Measurements from ENCODE around the gene ZSCAN20.

The ZSCAN20 gene

GRCh38 chr1:33445108-33445507 is 27.3 kb upstream of the ZSCAN20 start:
- TF ChIP-seq, protein P1, sequence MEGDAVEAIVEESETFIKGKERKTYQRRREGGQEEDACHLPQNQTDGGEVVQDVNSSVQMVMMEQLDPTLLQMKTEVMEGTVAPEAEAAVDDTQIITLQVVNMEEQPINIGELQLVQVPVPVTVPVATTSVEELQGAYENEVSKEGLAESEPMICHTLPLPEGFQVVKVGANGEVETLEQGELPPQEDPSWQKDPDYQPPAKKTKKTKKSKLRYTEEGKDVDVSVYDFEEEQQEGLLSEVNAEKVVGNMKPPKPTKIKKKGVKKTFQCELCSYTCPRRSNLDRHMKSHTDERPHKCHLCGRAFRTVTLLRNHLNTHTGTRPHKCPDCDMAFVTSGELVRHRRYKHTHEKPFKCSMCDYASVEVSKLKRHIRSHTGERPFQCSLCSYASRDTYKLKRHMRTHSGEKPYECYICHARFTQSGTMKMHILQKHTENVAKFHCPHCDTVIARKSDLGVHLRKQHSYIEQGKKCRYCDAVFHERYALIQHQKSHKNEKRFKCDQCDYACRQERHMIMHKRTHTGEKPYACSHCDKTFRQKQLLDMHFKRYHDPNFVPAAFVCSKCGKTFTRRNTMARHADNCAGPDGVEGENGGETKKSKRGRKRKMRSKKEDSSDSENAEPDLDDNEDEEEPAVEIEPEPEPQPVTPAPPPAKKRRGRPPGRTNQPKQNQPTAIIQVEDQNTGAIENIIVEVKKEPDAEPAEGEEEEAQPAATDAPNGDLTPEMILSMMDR (IDR thresholded peaks at IDR 0.05; ENCODE audit: borderline replicate concordance, extremely low read depth, low read length, poor library complexity, severe bottlenecking), result no peak
- no peak for TF ChIP-seq EZH2 (IDR thresholded peaks at IDR 0.05; ENCODE audit: borderline replicate concordance, low read depth, low read length, severe bottlenecking)
- H3K4me2 ChIP-seq (ENCODE audit: insufficient read depth, low read length), result no peak overlapping the region
- no peak for ATAC-seq (ENCODE audit: insufficient read depth, low read depth)

DNA sequence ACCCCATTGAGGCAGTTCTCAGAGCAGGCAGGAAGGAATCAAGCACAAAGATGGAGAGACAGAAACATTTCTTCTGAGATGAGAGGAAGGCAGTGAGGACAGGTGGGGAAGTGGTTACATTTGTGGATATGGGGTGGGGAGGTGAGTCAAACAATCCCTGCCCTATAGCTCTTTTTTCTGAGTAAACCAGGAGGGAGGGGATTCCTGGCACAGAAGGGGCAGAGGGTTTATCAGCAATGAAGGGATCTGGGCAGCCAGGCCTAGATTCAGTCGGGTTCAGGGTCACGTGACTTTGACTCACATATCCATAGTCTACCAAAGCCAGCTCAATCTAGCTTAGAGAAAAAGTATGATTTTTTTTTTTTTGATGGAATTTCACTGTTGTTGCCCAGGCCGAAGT is 25.9 kb upstream of the ZSCAN20 start:
- Histone ChIP-seq H3K27ac (ENCODE audit: low read length) (no peak overlapping the region), H4K20me1 (ENCODE audit: insufficient read depth, low read length) (no peaks in the 10 kb centered on the region), H2AFZ (ENCODE audit: low read depth, low read length) (no peak overlapping the region), H3K4me2 (ENCODE audit: insufficient read depth, low read length) (no peak overlapping the region), H3K9ac (ENCODE audit: low read depth, low read length) (no peak overlapping the region), H3K4me1 (ENCODE audit: insufficient read depth, low read length) (no peaks in the 10 kb centered on the region), H3K9me3 (ENCODE audit: insufficient read depth, low read length, severe bottlenecking) (no peaks in the 10 kb centered on the region), H3K27me3 (ENCODE audit: insufficient read depth, low read length, poor library complexity) (peaks cover 13% of the 10 kb centered on the region), H3K79me2 (ENCODE audit: insufficient read depth, low read length) (no peaks in the 10 kb centered on the region), H3K36me3 (ENCODE audit: insufficient read depth, low read length) (no peaks in the 10 kb centered on the region), H3K4me3 (ENCODE audit: low read depth in 1 of 2, low read length in 2 of 2) (no peak overlapping the region)
- no peak for ATAC-seq (ENCODE audit: insufficient read depth, low read depth)
- DNase-seq, result no peak
- TF ChIP-seq, protein P1 (IDR thresholded peaks at IDR 0.05; ENCODE audit: borderline replicate concordance, extremely low read depth, low read length, poor library complexity, severe bottlenecking), result no peak
- TF ChIP-seq EZH2 (IDR thresholded peaks at IDR 0.05; ENCODE audit: borderline replicate concordance, low read depth, low read length, severe bottlenecking), result no peak

More at GRCh38 chr1:33445108-33445507, 27.3 kb upstream of the ZSCAN20 start:
- H3K27ac ChIP-seq (ENCODE audit: low read length), result no peak overlapping the region
- no peak overlapping the region for H2AFZ ChIP-seq (ENCODE audit: low read depth, low read length)
- H3K4me1 ChIP-seq (ENCODE audit: insufficient read depth, low read length), result no peaks in the 10 kb centered on the region
- H3K9me3 ChIP-seq (ENCODE audit: insufficient read depth, low read length, severe bottlenecking), result no peaks in the 10 kb centered on the region
- DNase-seq, result no peak
- H3K36me3 ChIP-seq (ENCODE audit: insufficient read depth, low read length), result no peaks in the 10 kb centered on the region
- H3K27me3 ChIP-seq (ENCODE audit: insufficient read depth, low read length, poor library complexity), result peaks cover 13% of the 10 kb centered on the region
- H4K20me1 ChIP-seq (ENCODE audit: insufficient read depth, low read length), result no peaks in the 10 kb centered on the region
- no peaks in the 10 kb centered on the region for H3K79me2 ChIP-seq (ENCODE audit: insufficient read depth, low read length)
- H3K9ac ChIP-seq (ENCODE audit: low read depth, low read length), result no peak overlapping the region
- no peak overlapping the region for H3K4me3 ChIP-seq (ENCODE audit: low read depth in 1 of 2, low read length in 2 of 2)

DNA sequence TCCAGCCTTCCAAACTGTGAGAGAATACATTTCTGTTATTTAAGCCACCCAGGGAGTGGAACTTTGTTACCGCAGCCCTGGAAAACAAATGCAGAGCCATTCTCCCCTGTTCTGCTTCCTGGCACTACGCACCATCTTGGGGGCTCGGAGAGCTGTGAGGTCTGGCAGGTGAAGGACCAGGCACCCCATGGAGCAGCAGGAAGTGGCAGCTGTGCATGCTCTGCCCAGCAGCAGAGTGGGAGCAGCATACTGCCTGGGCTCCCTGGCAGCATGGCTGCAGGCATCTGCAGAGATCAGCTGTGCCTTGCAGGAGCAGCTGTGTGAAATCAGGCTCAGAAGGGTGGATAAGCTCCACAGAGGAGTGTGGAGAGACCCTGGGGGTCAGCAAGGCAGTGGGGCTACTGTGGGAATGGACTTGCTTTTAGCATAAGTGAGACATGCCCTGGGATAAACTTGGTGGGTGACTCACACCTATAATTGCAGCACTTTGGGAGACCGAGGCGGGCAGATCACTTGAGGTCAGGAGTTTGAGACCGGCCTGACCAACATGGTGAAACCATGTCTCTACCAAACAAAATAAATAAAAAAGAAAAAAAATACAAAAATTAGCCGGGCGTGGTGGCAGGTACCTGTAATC is 17.7 kb upstream of the ZSCAN20 start:
- Histone ChIP-seq H3K27ac (ENCODE audit: low read length) (no peak overlapping the region), H3K79me2 (ENCODE audit: insufficient read depth, low read length) (no peaks in the 10 kb centered on the region), H3K27me3 (ENCODE audit: insufficient read depth, low read length, poor library complexity) (no peaks in the 10 kb centered on the region), H3K4me3 (ENCODE audit: low read depth in 1 of 2, low read length in 2 of 2) (no peak overlapping the region), H3K9ac (ENCODE audit: low read depth, low read length) (no peak overlapping the region), H3K9me3 (ENCODE audit: insufficient read depth, low read length, severe bottlenecking) (no peaks in the 10 kb centered on the region), H3K4me2 (ENCODE audit: insufficient read depth, low read length) (no peak overlapping the region), H3K4me1 (ENCODE audit: insufficient read depth, low read length) (no peaks in the 10 kb centered on the region), H3K36me3 (ENCODE audit: insufficient read depth, low read length) (no peaks in the 10 kb centered on the region), H2AFZ (ENCODE audit: low read depth, low read length) (no peak overlapping the region), H4K20me1 (ENCODE audit: insufficient read depth, low read length) (peaks cover 3% of the 10 kb centered on the region; the same call in 1 of the 2 replicates)
- no peak for DNase-seq
- TF ChIP-seq, protein P1 (IDR thresholded peaks at IDR 0.05; ENCODE audit: borderline replicate concordance, extremely low read depth, low read length, poor library complexity, severe bottlenecking), result no peak
- no peak for TF ChIP-seq EZH2 (IDR thresholded peaks at IDR 0.05; ENCODE audit: borderline replicate concordance, low read depth, low read length, severe bottlenecking)
- ATAC-seq (ENCODE audit: insufficient read depth, low read depth), result no peak

Measured in DND-41 (cell line).